Osteocyte (in vitro differentiated cells): Measurements from ENCODE around the gene CRYBB1. TPM values are rescaled to one million over a fixed set of nuclear protein-coding genes. Genes with fewer than 3 reads are reported as not detected.

Experiments
- DNase-seq: peaks from one replicate; pipeline ENCODE4 v3.0.0; 2021; ENCODE audit warnings: mixed read lengths; ENCODE audit not compliant: unreplicated experiment; ENCODE audit errors: extremely low spot score
- H3K27ac Mint-ChIP-seq: one replicate; pipeline ENCODE4 v1.8.0; 2021; ENCODE audit warnings: mild to moderate bottlenecking, mixed read lengths; ENCODE audit not compliant: unreplicated experiment
- H3K27me3 Mint-ChIP-seq: one replicate; pipeline ENCODE4 v1.8.0; 2021; ENCODE audit warnings: mixed read lengths; ENCODE audit not compliant: unreplicated experiment
- H3K36me3 Mint-ChIP-seq: one replicate; pipeline ENCODE4 v1.8.0; 2021; ENCODE audit warnings: mixed read lengths; ENCODE audit not compliant: unreplicated experiment
- H3K4me1 Mint-ChIP-seq: one replicate; pipeline ENCODE4 v1.8.0; 2021; ENCODE audit warnings: mixed read lengths; ENCODE audit not compliant: unreplicated experiment
- H3K4me3 Mint-ChIP-seq: one replicate; pipeline ENCODE4 v1.8.0; 2021; ENCODE audit warnings: mild to moderate bottlenecking, moderate library complexity, mixed read lengths; ENCODE audit not compliant: unreplicated experiment
- H3K9me3 Mint-ChIP-seq: one replicate; pipeline ENCODE4 v1.8.0; 2021; ENCODE audit warnings: mixed read lengths; ENCODE audit not compliant: unreplicated experiment
- total RNA-seq: library from RNA; stranded (reverse); gene quantifications from 2 replicates; pipeline ENCODE4 v1.2.1, GENCODE V29; 2021
- TF ChIP-seq, protein P1 (sequence below): fragments of 200-600 bp; sonication (generic); IDR thresholded peaks from 2 replicates; pipeline ENCODE4 v1.5.0; 2021; ENCODE audit warnings: antibody characterized with exemption, mild to moderate bottlenecking, moderate library complexity

Gene CRYBB1
- total RNA-seq, 1 donor from 2014 or later, result not detected

- H3K4me1 Mint-ChIP-seq, result peaks cover 7% of the 10 kb centered on the region
- TF ChIP-seq, protein P1, sequence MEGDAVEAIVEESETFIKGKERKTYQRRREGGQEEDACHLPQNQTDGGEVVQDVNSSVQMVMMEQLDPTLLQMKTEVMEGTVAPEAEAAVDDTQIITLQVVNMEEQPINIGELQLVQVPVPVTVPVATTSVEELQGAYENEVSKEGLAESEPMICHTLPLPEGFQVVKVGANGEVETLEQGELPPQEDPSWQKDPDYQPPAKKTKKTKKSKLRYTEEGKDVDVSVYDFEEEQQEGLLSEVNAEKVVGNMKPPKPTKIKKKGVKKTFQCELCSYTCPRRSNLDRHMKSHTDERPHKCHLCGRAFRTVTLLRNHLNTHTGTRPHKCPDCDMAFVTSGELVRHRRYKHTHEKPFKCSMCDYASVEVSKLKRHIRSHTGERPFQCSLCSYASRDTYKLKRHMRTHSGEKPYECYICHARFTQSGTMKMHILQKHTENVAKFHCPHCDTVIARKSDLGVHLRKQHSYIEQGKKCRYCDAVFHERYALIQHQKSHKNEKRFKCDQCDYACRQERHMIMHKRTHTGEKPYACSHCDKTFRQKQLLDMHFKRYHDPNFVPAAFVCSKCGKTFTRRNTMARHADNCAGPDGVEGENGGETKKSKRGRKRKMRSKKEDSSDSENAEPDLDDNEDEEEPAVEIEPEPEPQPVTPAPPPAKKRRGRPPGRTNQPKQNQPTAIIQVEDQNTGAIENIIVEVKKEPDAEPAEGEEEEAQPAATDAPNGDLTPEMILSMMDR, result no peak
- DNase-seq, result no peak
- H3K36me3 Mint-ChIP-seq, result no peaks in the 10 kb centered on the region
- H3K27ac Mint-ChIP-seq, result no peak overlapping the region
- peaks cover 72% of the 10 kb centered on the region for H3K27me3 Mint-ChIP-seq
- H3K4me3 Mint-ChIP-seq, result no peak overlapping the region
- H3K9me3 Mint-ChIP-seq, result no peaks in the 10 kb centered on the region
These were observed 30.2 kb upstream of the CRYBB1 start for GRCh38 chr22:26648011-26648497.

- TF ChIP-seq, protein P1, result no peak
- H3K27me3 Mint-ChIP-seq, result peaks cover 62% of the 10 kb centered on the region
- H3K27ac Mint-ChIP-seq, result no peak overlapping the region
- no peak for DNase-seq
- peaks cover 15% of the 10 kb centered on the region for H3K4me1 Mint-ChIP-seq
- H3K4me3 Mint-ChIP-seq, result no peak overlapping the region
- no peaks in the 10 kb centered on the region for H3K9me3 Mint-ChIP-seq
- no peaks in the 10 kb centered on the region for H3K36me3 Mint-ChIP-seq
These were observed 28.3 kb upstream of the CRYBB1 start for GRCh38 chr22:26646158-26646557.

- Mint-ChIP-seq H3K36me3 (no peaks in the 10 kb centered on the region), H3K9me3 (no peaks in the 10 kb centered on the region), H3K4me1 (peaks cover 15% of the 10 kb centered on the region), H3K27ac (no peak overlapping the region), H3K27me3 (peaks cover 51% of the 10 kb centered on the region), H3K4me3 (no peak overlapping the region)
- no peak for DNase-seq
- TF ChIP-seq, protein P1, result no peak
These were observed 25.7 kb upstream of the CRYBB1 start for GRCh38 chr22:26643418-26644100.

GRCh38 chr22:26642465-26643417 lies 24.9 kb upstream of the CRYBB1 start:
- no peaks in the 10 kb centered on the region for H3K9me3 Mint-ChIP-seq
- no peak overlapping the region for H3K4me3 Mint-ChIP-seq
- DNase-seq, result no peak
- peaks cover 42% of the 10 kb centered on the region for H3K27me3 Mint-ChIP-seq
- no peaks in the 10 kb centered on the region for H3K36me3 Mint-ChIP-seq
- H3K4me1 Mint-ChIP-seq, result peaks cover 15% of the 10 kb centered on the region
- TF ChIP-seq, protein P1, result no peak
- H3K27ac Mint-ChIP-seq, result no peak overlapping the region

GRCh38 chr22:26636296-26636695 lies 18.5 kb upstream of the CRYBB1 start:
- DNase-seq, result no peak
- no peaks in the 10 kb centered on the region for H3K36me3 Mint-ChIP-seq
- no peaks in the 10 kb centered on the region for H3K4me1 Mint-ChIP-seq
- no peak overlapping the region for H3K4me3 Mint-ChIP-seq
- peaks cover under 1% of the 10 kb centered on the region for H3K9me3 Mint-ChIP-seq
- TF ChIP-seq, protein P1, result no peak
- H3K27me3 Mint-ChIP-seq, result peaks cover 42% of the 10 kb centered on the region
- H3K27ac Mint-ChIP-seq, result no peak overlapping the region
